Cardiac septum (tissue), 1 donor: Measurements from ENCODE around the gene KRT37. TPM values are rescaled to one million over a fixed set of nuclear protein-coding genes. Genes with fewer than 3 reads are reported as not detected.
"Not testable (repeated sequence)": the region's sequence is repeated elsewhere in the genome, so short reads cannot be mapped to it uniquely, and the experiment has no call there.

Experiments
- DNase-seq: peaks from one replicate; pipeline ENCODE4 v3.0.0-alpha.2; 2020; ENCODE audit warnings: low spot score
- intact Hi-C: fragments of 100-400 bp; cut with DNase I; formaldehyde crosslinking; loops from one replicate; pipeline ENCODE4 v1.14.0; 2022
- total RNA-seq: library from RNA; stranded (reverse); fragmentation: NEBNext Ultra II Directional; extraction: Animal tissue kit (Norgen Biotek cat#: 25700); gene quantifications from one replicate; pipeline ENCODE4 v1.2.1, GENCODE V29; 2021
- donor health status: DM: no; HTN: no; CAD: no.

KRT37 gene
- total RNA-seq, 1 donor from 2014 or later, result not detected

GRCh38 chr17:41413353-41413957 lies 10.9 kb downstream of the KRT37 start:
- intact Hi-C loops, result no loop called here
- no peak for DNase-seq

- no peak for DNase-seq
- intact Hi-C loops, result no loop called here
Measured at GRCh38 chr17:41411072-41411840, 13.1 kb downstream of the KRT37 start.

GRCh38 chr17:41407226-41407625 lies 17.2 kb downstream of the KRT37 start:
- DNase-seq, result no peak
- intact Hi-C loops, result no loop called here

GRCh38 chr17:41406205-41406604 lies 18.2 kb downstream of the KRT37 start:
- no peak for DNase-seq
- intact Hi-C loops, result no loop called here

DNA sequence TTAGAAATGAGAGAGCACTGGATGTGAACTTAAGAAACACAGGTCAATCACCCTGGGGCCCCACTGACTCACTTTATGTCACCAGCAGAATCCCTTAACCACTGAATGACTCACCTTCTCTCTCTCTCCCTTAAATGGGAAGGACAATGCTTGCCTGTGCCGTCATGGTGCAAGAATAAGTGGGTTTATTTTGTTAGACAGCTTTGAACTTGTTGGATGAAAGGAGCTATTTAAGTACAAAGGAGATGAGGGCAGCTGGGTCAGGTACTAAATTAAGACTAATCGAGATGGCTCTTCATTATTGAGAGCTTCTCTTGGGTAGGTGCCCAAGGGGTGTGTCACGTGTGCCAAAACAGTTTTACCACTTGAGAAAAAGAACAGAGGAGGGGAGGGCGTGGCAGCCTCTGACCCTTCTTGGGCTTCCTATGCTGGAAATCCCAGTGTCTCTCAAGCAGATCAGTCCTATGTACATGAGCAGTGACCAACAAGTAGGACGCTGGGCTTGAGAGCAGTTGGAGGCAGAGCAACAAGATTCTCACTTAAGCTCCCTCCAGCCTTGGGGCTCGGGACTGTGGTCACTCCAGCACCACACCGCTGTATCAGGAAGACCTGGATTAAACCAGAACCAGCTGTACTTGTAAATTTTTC lies 20.2 kb downstream of the KRT37 start:
- no peak for DNase-seq
- intact Hi-C loops, result no loop called here

- intact Hi-C loops, result no loop called here
- no peak for DNase-seq
Measured at GRCh38 chr17:41403404-41404023, 20.9 kb downstream of the KRT37 start.

GRCh38 chr17:41402161-41402560 lies 22.2 kb downstream of the KRT37 start:
- intact Hi-C loops, result no loop called here
- DNase-seq, result no peak

- intact Hi-C loops, result no loop called here
- DNase-seq, result no peak
Measured at GRCh38 chr17:41396996-41397660, 27.3 kb downstream of the KRT37 start, which contains the start of gene KRT31. Gene KRT31 (minus strand): TSS chr17:41397608. CDS start chr17:41397539, 69 bp downstream.

GRCh38 chr17:41396340-41396739 lies 28.0 kb downstream of the KRT37 start:
- intact Hi-C loops, result no loop called here
- DNase-seq, result no peak

- intact Hi-C loops, result no loop called here
- no peak for DNase-seq
Measured at GRCh38 chr17:41395611-41396010, 28.8 kb downstream of the KRT37 start.

DNA sequence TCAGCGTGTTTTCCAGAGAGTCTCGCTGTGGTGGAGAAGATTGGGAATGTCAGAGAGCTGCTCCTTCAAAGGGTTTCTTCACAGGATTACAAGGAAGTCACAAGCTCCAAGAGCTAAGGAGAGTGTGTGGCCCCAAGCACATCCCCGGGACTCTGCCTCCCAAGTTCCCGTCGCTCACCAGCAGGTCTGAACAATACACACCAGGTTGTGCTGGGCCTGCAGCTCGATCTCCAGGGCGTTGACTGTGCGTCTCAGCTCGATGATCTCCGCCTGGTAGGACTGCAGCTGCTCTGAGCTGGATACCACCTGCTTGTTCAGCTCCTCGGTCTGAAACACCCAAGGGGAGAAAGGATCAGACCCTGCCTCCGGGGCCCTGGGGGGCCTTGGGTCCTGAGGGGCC lies 29.3 kb downstream of the KRT37 start:
- DNase-seq, intact Hi-C loops: not testable (repeated sequence)

DNA sequence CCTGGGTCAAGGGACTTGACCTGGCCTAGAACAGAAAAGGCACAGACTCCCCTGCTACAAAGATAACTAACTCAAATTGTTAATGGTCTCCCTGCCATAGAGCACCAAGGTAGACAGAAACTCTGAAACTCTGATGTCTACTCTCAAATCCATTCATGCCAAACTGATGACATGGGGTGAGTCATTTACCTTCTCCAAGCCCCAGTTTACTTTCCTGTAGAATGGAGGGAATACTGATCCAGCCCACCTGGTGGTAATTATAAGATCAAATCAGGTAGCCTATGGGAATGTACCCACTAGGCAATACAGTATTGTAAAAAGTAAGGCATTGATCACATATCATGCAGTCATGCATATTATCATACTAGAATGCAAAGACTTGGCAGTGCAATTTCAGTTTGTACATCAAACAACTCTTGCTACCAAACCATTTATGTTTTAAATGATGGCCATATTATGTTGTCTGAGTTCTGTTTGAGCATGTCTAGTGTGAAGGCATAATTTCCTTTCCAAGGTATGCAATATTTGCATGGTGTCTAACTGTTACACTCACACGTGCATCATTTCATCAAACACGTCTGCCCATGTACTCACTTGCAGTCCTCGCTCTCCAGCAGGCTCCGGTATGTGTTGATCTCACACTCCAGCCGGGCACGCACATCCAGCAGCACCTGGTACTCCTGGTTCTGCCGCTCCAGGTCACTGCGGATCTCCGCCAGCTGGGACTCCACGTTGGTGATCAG lies 30.0 kb downstream of the KRT37 start:
- intact Hi-C loops, result no loop called here
- no peak for DNase-seq

DNA sequence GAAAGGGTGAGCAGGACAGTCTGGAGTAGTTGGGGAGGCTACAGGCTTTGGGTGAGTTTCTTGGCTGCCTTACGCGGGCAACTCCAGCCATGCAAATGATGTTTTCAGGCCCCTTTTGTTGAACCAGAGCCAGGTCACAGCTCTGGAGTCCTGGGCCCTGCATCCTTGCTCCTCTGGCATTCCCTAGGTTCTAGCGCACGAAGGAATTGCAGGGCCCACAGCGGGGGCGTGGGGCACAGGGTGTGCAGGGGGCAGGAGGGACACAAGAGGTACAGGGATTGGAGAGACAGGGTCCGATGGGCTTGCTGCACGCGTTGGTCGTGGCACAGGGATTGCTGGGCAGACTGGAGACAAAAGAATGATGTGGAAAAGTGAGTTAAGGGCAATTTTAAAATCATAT lies 30.6 kb downstream of the KRT37 start:
- intact Hi-C loops, result no loop called here

GRCh38 chr17:41393294-41393693 lies 31.1 kb downstream of the KRT37 start:
- intact Hi-C loops, result no loop called here
- DNase-seq, result no peak

More for the DNA sequence above, 30.6 kb downstream of the KRT37 start:
- no peak for DNase-seq

- no peak for DNase-seq
- intact Hi-C loops, result no loop called here
Measured at GRCh38 chr17:41392278-41392677, 32.1 kb downstream of the KRT37 start.

DNA sequence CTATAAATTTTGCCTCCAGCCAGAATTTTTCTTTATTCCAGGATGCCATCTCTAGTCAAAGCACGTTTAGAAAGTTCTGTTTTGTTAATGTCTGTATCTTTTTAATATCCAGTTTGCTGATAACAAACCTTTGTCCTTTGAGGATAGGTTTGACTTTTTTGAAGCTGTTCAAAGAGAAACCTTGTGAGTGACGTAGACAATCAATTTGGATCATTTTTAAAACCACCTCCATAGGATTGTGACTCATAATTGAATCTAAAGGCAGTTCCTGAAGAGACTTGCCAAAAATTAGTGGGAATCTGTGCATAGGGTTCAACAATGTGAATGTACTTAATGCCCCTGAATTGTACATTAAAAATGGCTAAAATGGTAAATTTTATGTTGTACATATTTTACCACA lies 32.9 kb downstream of the KRT37 start:
- intact Hi-C loops, result no loop called here
- DNase-seq, result no peak

DNA sequence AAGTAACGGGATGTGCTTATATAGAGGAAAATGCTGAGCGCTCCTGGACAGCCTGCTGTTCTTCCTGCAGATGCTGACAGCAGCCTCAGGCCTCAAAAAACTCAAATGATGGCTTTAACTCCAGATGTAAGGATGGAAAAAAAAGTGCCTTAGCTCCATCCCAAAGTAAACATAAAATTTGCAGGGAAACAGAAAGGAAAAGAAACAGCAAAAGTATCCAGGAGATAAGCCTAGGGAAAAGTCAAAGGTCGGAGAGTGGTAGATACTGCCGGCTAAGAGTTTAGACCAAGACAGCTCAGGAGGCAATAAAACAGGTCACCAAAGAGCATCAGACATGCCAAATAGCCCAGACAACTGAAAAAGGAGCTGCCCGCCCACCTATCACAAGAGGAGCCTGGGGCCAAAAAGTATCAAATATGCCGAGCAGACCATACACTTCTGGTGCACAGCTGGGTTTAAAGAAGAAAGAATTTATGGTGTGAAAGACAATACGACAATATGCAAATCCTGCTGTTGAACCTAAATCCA lies 33.9 kb downstream of the KRT37 start:
- no peak for DNase-seq
- intact Hi-C loops, result no loop called here

- intact Hi-C loops, result no loop called here
Measured at GRCh38 chr17:41387670-41388069, 36.7 kb downstream of the KRT37 start.

DNA sequence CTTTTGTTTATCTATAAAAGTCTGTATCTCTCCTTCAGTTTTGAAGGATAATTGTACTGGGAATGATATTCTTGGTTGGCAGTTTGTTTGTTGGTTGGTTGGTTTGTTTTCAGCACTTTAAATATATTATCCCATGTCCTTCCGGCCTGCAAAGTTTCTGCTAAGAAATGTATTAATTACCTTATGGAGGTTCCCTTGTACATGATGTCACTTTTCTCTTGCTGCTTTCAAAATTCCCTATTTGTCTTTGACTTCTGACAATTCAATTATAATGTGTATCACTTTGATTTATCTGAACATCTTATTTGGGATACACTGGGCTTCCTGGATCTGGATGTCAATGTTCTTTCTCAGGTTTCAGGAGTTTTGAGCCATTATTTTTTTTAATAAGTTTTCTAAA lies 38.2 kb downstream of the KRT37 start:
- intact Hi-C loops, result no loop called here
- DNase-seq, result no peak

More at GRCh38 chr17:41387670-41388069, 36.7 kb downstream of the KRT37 start:
- DNase-seq, result no peak
